GM10266 (cell line): ENCODE results near the gene ZNF853.
"Not testable (repeated sequence)": the region's sequence is repeated elsewhere in the genome, so short reads cannot be mapped to it uniquely, and the experiment has no call there.

Source experiments
- DNase-seq: peaks from one replicate; pipeline ENCODE4 v3.0.0; 2012; ENCODE audit errors: extremely low spot score
- TF ChIP-seq, protein P1 (sequence below): IDR thresholded peaks from 2 replicates; pipeline ENCODE4 v1.5.1; 2012; ENCODE audit warnings: mild to moderate bottlenecking, low read depth; ENCODE audit not compliant: control insufficient read depth, insufficient read depth; ENCODE audit errors: missing control alignments

ZNF853 gene

GRCh38 chr7:6655636-6656385 lies 40.4 kb downstream of the ZNF853 start:
- DNase-seq = no peak
- TF ChIP-seq, protein P1, sequence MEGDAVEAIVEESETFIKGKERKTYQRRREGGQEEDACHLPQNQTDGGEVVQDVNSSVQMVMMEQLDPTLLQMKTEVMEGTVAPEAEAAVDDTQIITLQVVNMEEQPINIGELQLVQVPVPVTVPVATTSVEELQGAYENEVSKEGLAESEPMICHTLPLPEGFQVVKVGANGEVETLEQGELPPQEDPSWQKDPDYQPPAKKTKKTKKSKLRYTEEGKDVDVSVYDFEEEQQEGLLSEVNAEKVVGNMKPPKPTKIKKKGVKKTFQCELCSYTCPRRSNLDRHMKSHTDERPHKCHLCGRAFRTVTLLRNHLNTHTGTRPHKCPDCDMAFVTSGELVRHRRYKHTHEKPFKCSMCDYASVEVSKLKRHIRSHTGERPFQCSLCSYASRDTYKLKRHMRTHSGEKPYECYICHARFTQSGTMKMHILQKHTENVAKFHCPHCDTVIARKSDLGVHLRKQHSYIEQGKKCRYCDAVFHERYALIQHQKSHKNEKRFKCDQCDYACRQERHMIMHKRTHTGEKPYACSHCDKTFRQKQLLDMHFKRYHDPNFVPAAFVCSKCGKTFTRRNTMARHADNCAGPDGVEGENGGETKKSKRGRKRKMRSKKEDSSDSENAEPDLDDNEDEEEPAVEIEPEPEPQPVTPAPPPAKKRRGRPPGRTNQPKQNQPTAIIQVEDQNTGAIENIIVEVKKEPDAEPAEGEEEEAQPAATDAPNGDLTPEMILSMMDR = no peak

DNA sequence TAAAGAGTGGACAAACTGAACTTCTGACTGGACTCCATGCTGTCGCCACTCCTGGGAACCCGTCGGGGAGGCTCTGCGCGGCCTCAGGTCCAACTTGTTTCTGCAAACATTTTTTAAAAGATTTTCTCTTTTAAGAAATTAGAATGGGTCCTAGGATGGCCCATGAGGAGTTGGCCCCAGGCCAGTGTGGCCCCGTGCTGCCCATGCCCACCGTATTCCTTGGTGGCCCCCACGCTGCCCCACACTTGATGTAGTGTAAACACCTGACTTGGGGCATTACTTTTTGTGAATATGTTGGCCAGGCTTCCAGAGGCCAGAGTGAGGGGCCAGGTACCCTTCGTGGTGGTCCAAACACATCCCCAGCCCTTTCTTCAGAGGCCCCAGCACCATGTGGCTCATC lies 41.0 kb downstream of the ZNF853 start:
- DNase-seq = no peak
- TF ChIP-seq, protein P1 = no peak

GRCh38 chr7:6658618-6659345 lies 43.4 kb downstream of the ZNF853 start:
- DNase-seq = peak; percentile 30

DNA sequence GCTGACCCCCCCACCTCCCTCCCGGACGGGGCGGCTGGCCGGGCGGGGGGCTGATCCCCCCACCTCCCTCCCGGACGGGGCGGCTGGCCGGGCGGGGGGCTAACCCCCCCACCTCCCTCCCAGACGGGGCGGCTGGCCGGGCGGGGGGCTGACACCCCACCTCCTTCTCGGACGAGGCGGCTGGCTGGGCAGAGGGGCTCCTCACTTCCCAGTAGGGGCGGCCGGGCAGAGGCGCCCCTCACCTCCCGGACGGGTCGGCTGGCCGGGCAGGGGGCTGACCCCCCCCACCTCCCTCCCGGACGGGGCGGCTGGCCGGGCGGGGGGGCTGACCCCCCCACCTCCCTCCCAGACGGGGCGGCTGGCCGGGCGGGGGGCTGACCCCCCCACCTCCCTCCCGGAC lies 55.4 kb downstream of the ZNF853 start:
- not testable (repeated sequence) for DNase-seq

More at GRCh38 chr7:6658618-6659345, 43.4 kb downstream of the ZNF853 start:
- TF ChIP-seq, protein P1 = no peak
